HEK293 (cell line): ENCODE results near the gene PRKG1.
A peak's percentile ranks its signal among the peaks of the same experiment; 100 is the strongest.

ENCODE experiments used
- CTCF ChIA-PET: fragments of 350-600 bp; formaldehyde crosslinking; extraction: SDS; loops from one replicate; lab custom pipeline; 2021; ENCODE audit warnings: antibody characterized with exemption; lab: Yijun Ruan, JAX
- POLR2A ChIA-PET: fragments of 300-600 bp; formaldehyde crosslinking; extraction: SDS; loops from one replicate; lab custom pipeline; 2020; ENCODE audit warnings: antibody characterized with exemption, inconsistent platforms; lab: Yijun Ruan, JAX
- H3K27ac ChIP-seq: fragments of 200-500 bp; sonication (Bioruptor generic); 2 replicates; pipeline ENCODE4 v1.5.1; 2014; ENCODE audit warnings: low read depth, low read length, control low read depth, inconsistent platforms; ENCODE audit errors: extremely low read depth
- H3K36me3 ChIP-seq, 2 experiments: fragments of 200-500 bp in 1 of 2; sonication (Bioruptor generic) in 1 of 2; 1 replicate in 1 of 2; 2 replicates in 1 of 2; pipeline ENCODE4 v1.5.1; 2014 to 2017; ENCODE audit warnings: inconsistent platforms in 2 of 2, low read length in 2 of 2; ENCODE audit not compliant: control insufficient read depth in 2 of 2, insufficient read depth in 1 of 2
- H3K4me1 ChIP-seq: fragments of 200-500 bp; sonication (Bioruptor generic); 2 replicates; pipeline ENCODE4 v1.5.1; 2014; ENCODE audit warnings: mild to moderate bottlenecking, low read length, inconsistent platforms; ENCODE audit not compliant: control insufficient read depth, insufficient read depth
- H3K4me3 ChIP-seq: 2 replicates; pipeline ENCODE4 v1.5.1; 2011; ENCODE audit warnings: low read depth, mild to moderate bottlenecking, control low read depth, low read length, moderate library complexity
- H3K9me3 ChIP-seq: fragments of 200-500 bp; sonication (Bioruptor generic); 2 replicates; pipeline ENCODE4 v1.5.1; 2014; ENCODE audit warnings: low read depth, low read length, inconsistent platforms; ENCODE audit not compliant: control insufficient read depth, insufficient read depth
- HOXA7 ChIP-seq: sonication (generic); formaldehyde crosslinking; IDR thresholded peaks from 2 replicates; pipeline ENCODE4 v1.8.1; 2022; ENCODE audit warnings: missing genetic modification reagents, borderline replicate concordance
- HOXC10 ChIP-seq: sonication (generic); formaldehyde crosslinking; IDR thresholded peaks from 2 replicates; pipeline ENCODE4 v1.8.1; 2023; ENCODE audit warnings: mild to moderate bottlenecking, missing genetic modification reagents
- SCRT1 ChIP-seq: fragments of 450-650 bp; formaldehyde crosslinking; IDR thresholded peaks from 2 replicates; pipeline ENCODE4 v1.5.1; 2016; ENCODE audit warnings: missing biosample characterization, missing genetic modification characterization, borderline replicate concordance
- SCRT2 ChIP-seq: fragments of 450-650 bp; formaldehyde crosslinking; IDR thresholded peaks from 2 replicates; pipeline ENCODE4 v1.5.1; 2016; ENCODE audit warnings: missing biosample characterization, missing genetic modification characterization
- SP7 ChIP-seq: fragments of 450-650 bp; formaldehyde crosslinking; IDR thresholded peaks from 2 replicates; pipeline ENCODE4 v1.5.1; 2016; ENCODE audit warnings: missing biosample characterization, missing genetic modification characterization
- ZFP3 ChIP-seq: fragments of 450-650 bp; formaldehyde crosslinking; IDR thresholded peaks from 2 replicates; pipeline ENCODE4 v1.5.1; 2016; ENCODE audit warnings: low read depth, missing biosample characterization, missing genetic modification characterization
- ZNF184 ChIP-seq: fragments of 450-650 bp; IDR thresholded peaks from 2 replicates; pipeline ENCODE4 v1.5.1; 2018; ENCODE audit warnings: missing biosample characterization, mild to moderate bottlenecking, missing genetic modification characterization
- ZNF248 ChIP-seq: fragments of 450-650 bp; formaldehyde crosslinking; IDR thresholded peaks from 2 replicates; pipeline ENCODE4 v1.5.1; 2017; ENCODE audit warnings: missing biosample characterization, missing genetic modification characterization
- ZNF354C ChIP-seq: fragments of 450-650 bp; formaldehyde crosslinking; IDR thresholded peaks from 2 replicates; pipeline ENCODE4 v1.5.1; 2016; ENCODE audit warnings: missing biosample characterization, missing genetic modification characterization, low read depth, borderline replicate concordance
- ZNF433 ChIP-seq: fragments of 450-650 bp; formaldehyde crosslinking; IDR thresholded peaks from 2 replicates; pipeline ENCODE4 v1.5.1; 2016; ENCODE audit warnings: missing biosample characterization, missing genetic modification characterization, low read depth
- ZNF585B ChIP-seq: fragments of 450-650 bp; formaldehyde crosslinking; IDR thresholded peaks from 2 replicates; pipeline ENCODE4 v1.5.1; 2016; ENCODE audit warnings: missing biosample characterization, missing genetic modification characterization
- ZNF768 ChIP-seq: fragments of 450-650 bp; formaldehyde crosslinking; IDR thresholded peaks from 2 replicates; pipeline ENCODE4 v1.5.1; 2018; ENCODE audit warnings: missing biosample characterization, mild to moderate bottlenecking, missing genetic modification characterization
- ZNF776 ChIP-seq: fragments of 450-650 bp; formaldehyde crosslinking; IDR thresholded peaks from 2 replicates; pipeline ENCODE4 v1.5.0; 2017; ENCODE audit warnings: missing biosample characterization, missing genetic modification characterization, borderline replicate concordance
- TF ChIP-seq, protein P1 (sequence below): sonication (generic); formaldehyde crosslinking; IDR thresholded peaks from 2 replicates; pipeline ENCODE4 v1.8.1; 2022; ENCODE audit warnings: mild to moderate bottlenecking, moderate library complexity, missing genetic modification reagents
- TF ChIP-seq, protein P2 (sequence below): fragments of 450-650 bp; formaldehyde crosslinking; IDR thresholded peaks from 2 replicates; pipeline ENCODE4 v1.5.1; 2016; ENCODE audit warnings: missing biosample characterization, missing genetic modification characterization
- TF ChIP-seq, protein P3 (sequence below): fragments of 450-650 bp; formaldehyde crosslinking; IDR thresholded peaks from 2 replicates; pipeline ENCODE4 v1.5.1; 2016; ENCODE audit warnings: missing biosample characterization, missing genetic modification characterization
- TF ChIP-seq, protein P4 (sequence below): fragments of 450-650 bp; formaldehyde crosslinking; conservative IDR thresholded peaks from 2 replicates; pipeline ENCODE4 v1.5.1; 2016; ENCODE audit warnings: low read depth, missing biosample characterization, missing genetic modification characterization
- TF ChIP-seq, protein P5 (sequence below): fragments of 450-650 bp; formaldehyde crosslinking; IDR thresholded peaks from 2 replicates; pipeline ENCODE4 v1.5.1; 2017; ENCODE audit warnings: missing biosample characterization, missing genetic modification characterization

PRKG1 gene

DNA sequence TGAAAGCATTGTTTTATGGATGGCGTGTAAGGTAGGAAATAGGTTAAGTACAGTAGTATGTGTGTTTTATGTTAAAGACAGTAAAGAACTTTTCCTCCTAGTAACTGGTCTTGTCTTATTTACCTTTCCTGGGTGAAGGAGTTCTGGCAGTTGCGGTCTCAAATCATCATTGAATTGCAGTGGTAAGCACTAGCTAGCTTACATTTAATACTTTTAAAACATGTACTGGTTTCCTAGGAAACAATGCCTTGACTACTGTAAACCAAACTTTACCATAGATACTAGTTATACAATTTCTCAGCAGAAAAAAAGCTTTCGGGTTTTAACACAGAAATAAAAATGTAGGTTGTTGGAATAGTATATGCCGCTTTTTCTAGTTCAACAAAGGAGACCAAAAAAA, 37.7 kb downstream of the PRKG1 start (continued):
- TF ChIP-seq, protein P1, sequence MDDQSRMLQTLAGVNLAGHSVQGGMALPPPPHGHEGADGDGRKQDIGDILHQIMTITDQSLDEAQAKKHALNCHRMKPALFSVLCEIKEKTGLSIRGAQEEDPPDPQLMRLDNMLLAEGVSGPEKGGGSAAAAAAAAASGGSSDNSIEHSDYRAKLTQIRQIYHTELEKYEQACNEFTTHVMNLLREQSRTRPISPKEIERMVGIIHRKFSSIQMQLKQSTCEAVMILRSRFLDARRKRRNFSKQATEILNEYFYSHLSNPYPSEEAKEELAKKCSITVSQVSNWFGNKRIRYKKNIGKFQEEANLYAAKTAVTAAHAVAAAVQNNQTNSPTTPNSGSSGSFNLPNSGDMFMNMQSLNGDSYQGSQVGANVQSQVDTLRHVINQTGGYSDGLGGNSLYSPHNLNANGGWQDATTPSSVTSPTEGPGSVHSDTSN (CRISPR knock-in tag): no peak

DNA sequence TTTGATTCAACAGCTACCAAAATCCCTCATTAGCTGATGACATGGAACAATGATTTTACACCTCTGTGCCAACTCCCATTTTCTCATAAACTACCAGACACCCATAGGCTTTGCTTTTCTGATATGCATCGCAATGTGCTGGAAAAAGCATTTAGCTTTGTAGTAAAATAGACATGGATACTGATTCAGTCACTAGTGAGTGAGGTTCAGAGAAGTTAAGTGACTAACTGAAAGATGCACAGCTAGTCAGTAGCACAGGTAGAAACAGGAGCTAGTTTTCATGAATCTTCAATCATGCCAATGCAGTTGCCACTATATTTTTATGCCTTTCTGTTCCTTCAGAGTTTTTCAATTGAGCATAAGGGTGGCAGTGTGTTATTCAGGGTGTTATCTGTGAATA, 38.7 kb downstream of the PRKG1 start:
- ChIA-PET CTCF (interaction anchor here (0.7 to 1.0 kb wide), 2 partner anchors 20 to 597 kb away, joined by 3 read pairs; no protein-coding TSS in a partner anchor), POLR2A (no interaction called here)
- Histone ChIP-seq H3K9me3 (no peaks in the 10 kb centered on the region), H3K4me3 (no peak overlapping the region), H3K36me3 (no peaks in the 10 kb centered on the region), H3K4me1 (no peaks in the 10 kb centered on the region; the same call in 1 of the 2 replicates), H3K27ac (no peak overlapping the region)
- TF ChIP-seq ZNF433 (tag by site-specific recombination) (no peak), ZNF768 (tag by site-specific recombination) (peak; percentile 74)

DNA sequence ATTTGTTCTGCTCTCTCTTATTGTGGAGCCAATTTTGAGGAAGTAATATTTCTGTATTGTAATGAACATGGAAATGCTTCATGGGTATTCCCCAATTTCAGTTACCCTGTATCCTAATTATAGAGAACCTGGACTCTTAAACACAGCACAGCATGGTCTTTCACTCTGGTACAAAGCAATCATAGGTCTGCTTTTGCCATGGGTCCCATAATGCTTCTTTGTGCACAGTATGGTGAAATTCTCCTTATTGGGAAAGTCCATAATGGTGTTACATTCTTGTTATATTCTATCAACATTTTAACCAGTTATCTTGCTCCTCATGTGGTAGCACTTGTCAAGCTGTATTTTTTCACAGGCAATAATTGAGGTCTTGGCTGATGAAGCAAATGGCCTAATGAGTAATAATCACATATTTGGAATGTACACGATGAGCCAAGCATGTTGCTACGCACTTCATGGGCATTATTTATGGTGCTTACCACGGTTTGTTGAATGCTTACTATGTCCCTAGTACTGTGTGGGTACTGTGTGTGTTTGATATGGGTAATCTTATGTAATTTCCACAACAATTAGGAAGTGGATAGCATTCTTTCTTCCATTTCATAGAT, 42.9 kb downstream of the PRKG1 start:
- TF ChIP-seq HOXC10 (CRISPR knock-in tag) (no peak), SCRT2 (tag by site-specific recombination) (0 out of 2 replicates have a peak, but pooled peaks have one; percentile 16), ZNF184 (0 out of 2 replicates have a peak, but pooled peaks have one; percentile 19)
- CTCF ChIA-PET: no interaction called here

DNA sequence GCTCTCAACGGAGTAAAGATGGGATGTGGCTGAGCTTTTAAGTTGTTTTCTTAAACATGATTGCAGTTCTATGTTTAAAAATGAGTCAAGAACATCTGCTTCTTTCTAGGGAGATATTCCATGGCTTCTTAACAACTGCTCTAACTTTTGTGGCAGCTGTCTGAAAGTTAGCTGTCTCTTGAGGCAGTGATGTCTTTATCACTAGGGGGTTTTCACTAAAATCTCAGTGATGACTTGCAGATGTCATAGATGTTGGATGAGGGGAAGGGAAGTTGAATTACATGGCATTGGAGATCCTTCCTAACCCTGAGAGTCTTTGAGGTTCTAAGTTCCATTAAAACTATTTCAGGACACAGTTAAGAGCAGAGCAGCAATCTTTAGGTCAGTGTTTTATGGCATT, 43.5 kb downstream of the PRKG1 start:
- no peaks in the 10 kb centered on the region; the same call in 1 of the 2 replicates for H3K4me1 ChIP-seq
- H3K4me3 ChIP-seq: no peak overlapping the region
- H3K9me3 ChIP-seq: no peaks in the 10 kb centered on the region
- ChIA-PET CTCF (no interaction called here), POLR2A (no interaction called here)
- no peaks in the 10 kb centered on the region for H3K36me3 ChIP-seq
- no peak overlapping the region for H3K27ac ChIP-seq
- TF ChIP-seq, protein P2, sequence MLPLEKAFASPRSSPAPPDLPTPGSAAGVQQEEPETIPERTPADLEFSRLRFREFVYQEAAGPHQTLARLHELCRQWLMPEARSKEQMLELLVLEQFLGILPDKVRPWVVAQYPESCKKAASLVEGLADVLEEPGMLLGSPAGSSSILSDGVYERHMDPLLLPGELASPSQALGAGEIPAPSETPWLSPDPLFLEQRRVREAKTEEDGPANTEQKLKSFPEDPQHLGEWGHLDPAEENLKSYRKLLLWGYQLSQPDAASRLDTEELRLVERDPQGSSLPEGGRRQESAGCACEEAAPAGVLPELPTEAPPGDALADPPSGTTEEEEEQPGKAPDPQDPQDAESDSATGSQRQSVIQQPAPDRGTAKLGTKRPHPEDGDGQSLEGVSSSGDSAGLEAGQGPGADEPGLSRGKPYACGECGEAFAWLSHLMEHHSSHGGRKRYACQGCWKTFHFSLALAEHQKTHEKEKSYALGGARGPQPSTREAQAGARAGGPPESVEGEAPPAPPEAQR: no peak
- TF ChIP-seq ZNF354C (tag by site-specific recombination): no peak
- no peak for TF ChIP-seq SCRT1
- TF ChIP-seq, protein P3, sequence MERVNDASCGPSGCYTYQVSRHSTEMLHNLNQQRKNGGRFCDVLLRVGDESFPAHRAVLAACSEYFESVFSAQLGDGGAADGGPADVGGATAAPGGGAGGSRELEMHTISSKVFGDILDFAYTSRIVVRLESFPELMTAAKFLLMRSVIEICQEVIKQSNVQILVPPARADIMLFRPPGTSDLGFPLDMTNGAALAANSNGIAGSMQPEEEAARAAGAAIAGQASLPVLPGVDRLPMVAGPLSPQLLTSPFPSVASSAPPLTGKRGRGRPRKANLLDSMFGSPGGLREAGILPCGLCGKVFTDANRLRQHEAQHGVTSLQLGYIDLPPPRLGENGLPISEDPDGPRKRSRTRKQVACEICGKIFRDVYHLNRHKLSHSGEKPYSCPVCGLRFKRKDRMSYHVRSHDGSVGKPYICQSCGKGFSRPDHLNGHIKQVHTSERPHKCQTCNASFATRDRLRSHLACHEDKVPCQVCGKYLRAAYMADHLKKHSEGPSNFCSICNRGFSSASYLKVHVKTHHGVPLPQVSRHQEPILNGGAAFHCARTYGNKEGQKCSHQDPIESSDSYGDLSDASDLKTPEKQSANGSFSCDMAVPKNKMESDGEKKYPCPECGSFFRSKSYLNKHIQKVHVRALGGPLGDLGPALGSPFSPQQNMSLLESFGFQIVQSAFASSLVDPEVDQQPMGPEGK (tag by site-specific recombination): no peak
- TF ChIP-seq, protein P4, sequence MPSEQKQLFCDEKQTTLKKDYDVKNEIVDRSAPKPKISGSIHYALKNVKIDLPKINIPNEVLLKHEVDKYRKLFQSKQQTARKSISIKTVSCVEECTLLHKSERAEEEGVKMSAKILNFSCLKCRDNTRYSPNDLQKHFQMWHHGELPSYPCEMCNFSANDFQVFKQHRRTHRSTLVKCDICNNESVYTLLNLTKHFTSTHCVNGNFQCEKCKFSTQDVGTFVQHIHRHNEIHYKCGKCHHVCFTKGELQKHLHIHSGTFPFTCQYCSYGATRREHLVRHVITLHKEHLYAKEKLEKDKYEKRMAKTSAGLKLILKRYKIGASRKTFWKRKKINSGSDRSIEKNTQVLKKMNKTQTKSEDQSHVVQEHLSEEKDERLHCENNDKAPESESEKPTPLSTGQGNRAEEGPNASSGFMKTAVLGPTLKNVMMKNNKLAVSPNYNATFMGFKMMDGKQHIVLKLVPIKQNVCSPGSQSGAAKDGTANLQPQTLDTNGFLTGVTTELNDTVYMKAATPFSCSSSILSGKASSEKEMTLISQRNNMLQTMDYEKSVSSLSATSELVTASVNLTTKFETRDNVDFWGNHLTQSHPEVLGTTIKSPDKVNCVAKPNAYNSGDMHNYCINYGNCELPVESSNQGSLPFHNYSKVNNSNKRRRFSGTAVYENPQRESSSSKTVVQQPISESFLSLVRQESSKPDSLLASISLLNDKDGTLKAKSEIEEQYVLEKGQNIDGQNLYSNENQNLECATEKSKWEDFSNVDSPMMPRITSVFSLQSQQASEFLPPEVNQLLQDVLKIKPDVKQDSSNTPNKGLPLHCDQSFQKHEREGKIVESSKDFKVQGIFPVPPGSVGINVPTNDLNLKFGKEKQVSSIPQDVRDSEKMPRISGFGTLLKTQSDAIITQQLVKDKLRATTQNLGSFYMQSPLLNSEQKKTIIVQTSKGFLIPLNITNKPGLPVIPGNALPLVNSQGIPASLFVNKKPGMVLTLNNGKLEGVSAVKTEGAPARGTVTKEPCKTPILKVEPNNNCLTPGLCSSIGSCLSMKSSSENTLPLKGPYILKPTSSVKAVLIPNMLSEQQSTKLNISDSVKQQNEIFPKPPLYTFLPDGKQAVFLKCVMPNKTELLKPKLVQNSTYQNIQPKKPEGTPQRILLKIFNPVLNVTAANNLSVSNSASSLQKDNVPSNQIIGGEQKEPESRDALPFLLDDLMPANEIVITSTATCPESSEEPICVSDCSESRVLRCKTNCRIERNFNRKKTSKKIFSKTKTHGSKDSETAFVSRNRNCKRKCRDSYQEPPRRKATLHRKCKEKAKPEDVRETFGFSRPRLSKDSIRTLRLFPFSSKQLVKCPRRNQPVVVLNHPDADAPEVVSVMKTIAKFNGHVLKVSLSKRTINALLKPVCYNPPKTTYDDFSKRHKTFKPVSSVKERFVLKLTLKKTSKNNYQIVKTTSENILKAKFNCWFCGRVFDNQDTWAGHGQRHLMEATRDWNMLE: no peak
- TF ChIP-seq ZFP3: no peak
- no peak for TF ChIP-seq ZNF585B (tag by site-specific recombination)
- no peak for TF ChIP-seq ZNF248
- TF ChIP-seq, protein P5, sequence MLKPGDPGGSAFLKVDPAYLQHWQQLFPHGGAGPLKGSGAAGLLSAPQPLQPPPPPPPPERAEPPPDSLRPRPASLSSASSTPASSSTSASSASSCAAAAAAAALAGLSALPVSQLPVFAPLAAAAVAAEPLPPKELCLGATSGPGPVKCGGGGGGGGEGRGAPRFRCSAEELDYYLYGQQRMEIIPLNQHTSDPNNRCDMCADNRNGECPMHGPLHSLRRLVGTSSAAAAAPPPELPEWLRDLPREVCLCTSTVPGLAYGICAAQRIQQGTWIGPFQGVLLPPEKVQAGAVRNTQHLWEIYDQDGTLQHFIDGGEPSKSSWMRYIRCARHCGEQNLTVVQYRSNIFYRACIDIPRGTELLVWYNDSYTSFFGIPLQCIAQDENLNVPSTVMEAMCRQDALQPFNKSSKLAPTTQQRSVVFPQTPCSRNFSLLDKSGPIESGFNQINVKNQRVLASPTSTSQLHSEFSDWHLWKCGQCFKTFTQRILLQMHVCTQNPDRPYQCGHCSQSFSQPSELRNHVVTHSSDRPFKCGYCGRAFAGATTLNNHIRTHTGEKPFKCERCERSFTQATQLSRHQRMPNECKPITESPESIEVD (tag by site-specific recombination): no peak
- TF ChIP-seq HOXA7 (CRISPR knock-in tag): no peak
- TF ChIP-seq ZNF776 (tag by site-specific recombination): no peak
- TF ChIP-seq SP7 (tag by site-specific recombination): no peak

More for the DNA sequence above, 42.9 kb downstream of the PRKG1 start:
- Histone ChIP-seq H3K9me3 (no peaks in the 10 kb centered on the region), H3K27ac (no peak overlapping the region), H3K36me3 (no peaks in the 10 kb centered on the region), H3K4me1 (no peaks in the 10 kb centered on the region; the same call in 1 of the 2 replicates), H3K4me3 (no peak overlapping the region)
- POLR2A ChIA-PET: no interaction called here
